Measurements from ENCODE around the gene FAM20B. TPM values are rescaled to one million over a fixed set of nuclear protein-coding genes. Genes with fewer than 3 reads are reported as not detected.
"Not testable (repeated sequence)": the region's sequence is repeated elsewhere in the genome, so short reads cannot be mapped to it uniquely, and the experiment has no call there.

The FAM20B gene
- total RNA-seq, 2 experiments from 2014 or later: 35.0 to 37.1 TPM

DNA sequence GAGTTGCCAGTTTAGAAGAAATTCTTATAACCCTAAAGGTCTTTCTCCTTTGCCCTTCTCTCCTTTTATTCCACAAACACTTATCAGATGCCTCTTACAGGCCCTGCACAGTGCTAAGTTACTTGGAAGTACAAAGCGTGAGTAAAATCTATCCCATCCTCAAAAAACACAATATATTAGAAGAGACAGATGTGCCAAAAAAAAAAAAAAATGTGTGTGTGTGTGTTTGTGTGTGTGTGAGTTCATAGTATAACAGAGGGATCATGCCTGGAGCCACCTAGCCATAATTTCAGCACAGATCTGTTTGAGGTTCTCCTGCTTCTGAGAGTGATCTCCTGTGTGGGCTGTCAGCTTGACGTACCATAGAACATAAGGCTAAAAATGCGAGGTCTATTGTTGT is 5.0 kb downstream of the FAM20B start:
- POLR2A ChIA-PET: no interaction called here
- H3K27ac Mint-ChIP-seq: no peak overlapping the region
- no peaks in the 10 kb centered on the region for H3K9me3 Mint-ChIP-seq
- ATAC-seq (ENCODE audit: low read depth) (no peak), DNase-seq (no peak)
- peaks cover 2% of the 10 kb centered on the region for H3K36me3 Mint-ChIP-seq
- no peaks in the 10 kb centered on the region for H3K27me3 Mint-ChIP-seq
- no peak overlapping the region for H3K4me3 Mint-ChIP-seq
- peaks cover 61% of the 10 kb centered on the region for H3K4me1 Mint-ChIP-seq

DNA sequence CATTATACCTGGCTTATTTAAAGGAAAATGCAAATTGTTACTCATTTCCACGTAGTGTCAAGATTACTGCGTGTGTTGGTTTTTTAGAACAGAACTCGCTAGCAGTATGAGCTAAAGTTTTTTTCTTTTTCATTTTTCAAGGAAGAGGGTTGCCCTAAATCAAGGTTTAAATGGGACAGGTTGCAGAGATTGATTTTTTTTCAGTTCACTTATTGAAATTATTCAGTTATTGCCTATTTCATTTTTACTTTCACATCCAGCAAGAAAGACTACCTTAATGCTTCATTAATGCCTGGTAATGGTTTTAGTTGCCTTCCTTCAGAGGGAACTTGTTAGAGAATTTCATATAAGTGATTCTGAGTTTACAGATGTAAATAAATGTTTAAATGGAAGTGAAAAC is 5.6 kb downstream of the FAM20B start:
- DNase-seq: no peak
- POLR2A ChIA-PET: no interaction called here

DNA sequence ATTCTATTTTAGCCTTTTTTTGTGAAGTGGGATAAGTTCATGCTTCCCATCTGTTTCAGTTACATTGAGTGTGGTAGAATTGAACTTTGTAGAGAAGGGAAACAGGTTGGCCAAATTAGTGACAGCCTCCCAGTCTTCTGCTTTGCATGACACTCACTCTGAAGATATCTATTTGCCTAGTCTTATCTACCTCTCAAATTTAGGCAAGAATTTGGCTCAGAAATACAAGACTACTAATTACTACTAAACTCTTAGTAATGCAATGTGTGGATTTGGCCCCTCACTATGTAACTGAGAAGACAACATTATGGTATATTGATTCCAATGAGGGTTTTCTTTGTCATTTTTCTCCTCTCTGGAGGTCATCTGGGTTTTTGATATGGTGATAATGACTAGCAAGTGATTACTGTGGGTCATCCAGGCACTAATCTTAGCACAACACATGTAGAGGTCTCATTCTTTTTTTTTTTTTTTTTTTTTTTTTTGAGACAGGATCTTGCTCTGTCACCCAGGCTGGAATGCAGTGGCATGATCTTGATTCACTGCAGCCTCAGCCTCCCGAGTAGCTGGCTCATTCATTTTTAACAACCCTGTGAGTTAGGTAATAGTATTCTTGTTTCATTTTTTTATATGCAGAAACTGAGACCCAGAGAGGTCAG is 6.3 kb downstream of the FAM20B start:
- Mint-ChIP-seq H3K4me1 (peaks cover 66% of the 10 kb centered on the region), H3K9me3 (no peaks in the 10 kb centered on the region), H3K27me3 (no peaks in the 10 kb centered on the region), H3K27ac (no peak overlapping the region), H3K36me3 (no peaks in the 10 kb centered on the region), H3K4me3 (no peak overlapping the region)
- no peak for DNase-seq
- POLR2A ChIA-PET: interaction anchor here (0.7 kb wide), 1 partner anchor 14 kb away, joined by 3 read pairs; no protein-coding TSS in a partner anchor
- ATAC-seq (ENCODE audit: low read depth): no peak

More for the DNA sequence above, 5.6 kb downstream of the FAM20B start:
- H3K4me1 Mint-ChIP-seq: peaks cover 63% of the 10 kb centered on the region
- ATAC-seq (ENCODE audit: low read depth): no peak
- no peaks in the 10 kb centered on the region for H3K9me3 Mint-ChIP-seq
- no peaks in the 10 kb centered on the region for H3K27me3 Mint-ChIP-seq
- H3K4me3 Mint-ChIP-seq: no peak overlapping the region
- H3K27ac Mint-ChIP-seq: no peak overlapping the region
- H3K36me3 Mint-ChIP-seq: peaks cover 2% of the 10 kb centered on the region

DNA sequence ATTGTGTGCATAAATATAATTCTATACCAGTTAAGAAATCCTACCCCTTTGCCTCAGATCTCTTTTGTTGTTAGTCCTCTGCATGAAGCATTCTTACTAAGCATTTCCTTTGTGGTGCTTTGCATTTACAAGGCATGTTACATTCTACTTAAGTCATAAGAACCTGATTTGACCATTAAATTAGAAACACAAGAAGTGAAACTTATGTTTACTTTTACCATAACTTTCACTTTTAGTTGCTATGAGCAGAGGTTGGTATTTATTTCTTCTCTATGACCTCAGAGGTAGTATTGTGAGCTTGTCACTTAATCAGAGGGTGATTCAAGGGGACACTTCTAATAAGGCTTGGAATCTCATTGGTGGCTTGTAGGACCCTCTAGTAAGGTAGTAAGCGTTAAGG is 9.0 kb downstream of the FAM20B start:
- H3K9me3 Mint-ChIP-seq: no peaks in the 10 kb centered on the region
- DNase-seq (no peak), ATAC-seq (ENCODE audit: low read depth) (peak; percentile 77)
- POLR2A ChIA-PET: interaction anchor here (1.0 to 1.3 kb wide), 2 partner anchors 8 to 46 kb away, joined by 3 to 4 read pairs; no protein-coding TSS in a partner anchor
- peak overlapping the region; percentile 71 for H3K27ac Mint-ChIP-seq
- H3K4me1 Mint-ChIP-seq: peaks cover 70% of the 10 kb centered on the region
- H3K27me3 Mint-ChIP-seq: no peaks in the 10 kb centered on the region
- no peaks in the 10 kb centered on the region for H3K36me3 Mint-ChIP-seq
- H3K4me3 Mint-ChIP-seq: peak overlapping the region; percentile 38

DNA sequence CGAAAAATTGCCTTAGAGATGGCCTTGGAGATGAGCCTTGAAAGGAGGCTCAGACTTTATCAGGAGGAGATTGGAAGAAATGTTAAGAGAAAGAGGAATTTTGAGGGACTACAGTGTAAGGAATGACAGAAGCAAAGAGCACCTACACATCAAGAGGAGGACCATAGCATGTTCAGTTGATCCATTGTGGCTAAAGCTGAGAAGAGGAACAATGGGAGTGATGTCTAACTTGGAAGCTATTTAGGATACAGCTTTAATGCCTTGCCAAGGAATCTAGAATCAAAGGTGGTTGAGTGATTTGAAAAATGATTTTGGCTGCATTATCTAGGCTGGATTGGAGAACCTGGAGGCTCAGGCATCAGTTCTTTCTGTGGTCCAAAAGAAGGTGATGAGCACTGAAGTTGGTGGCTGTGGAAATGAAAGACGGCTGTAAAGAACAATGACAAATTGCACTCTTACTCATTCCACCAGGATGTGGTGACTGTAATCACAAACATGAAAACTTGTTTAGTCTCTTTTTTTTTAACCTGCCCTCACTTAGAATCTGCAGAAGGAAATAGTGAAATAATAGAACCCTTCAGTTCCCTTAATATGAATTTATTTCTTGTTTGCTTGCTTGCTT is 11.3 kb downstream of the FAM20B start:
- Mint-ChIP-seq H3K27ac (peak overlapping the region; percentile 89), H3K9me3 (no peaks in the 10 kb centered on the region), H3K4me3 (peak overlapping the region; percentile 59), H3K27me3 (no peaks in the 10 kb centered on the region), H3K36me3 (peaks cover 2% of the 10 kb centered on the region), H3K4me1 (peaks cover 52% of the 10 kb centered on the region)
- POLR2A ChIA-PET: interaction anchor here (0.6 to 1.7 kb wide), 3 partner anchors 10 to 45 kb away, joined by 3 to 7 read pairs (median 3); partner anchors contain the start of gene TOR3A
- DNase-seq (no peak), ATAC-seq (ENCODE audit: low read depth) (peak; percentile 78)

DNA sequence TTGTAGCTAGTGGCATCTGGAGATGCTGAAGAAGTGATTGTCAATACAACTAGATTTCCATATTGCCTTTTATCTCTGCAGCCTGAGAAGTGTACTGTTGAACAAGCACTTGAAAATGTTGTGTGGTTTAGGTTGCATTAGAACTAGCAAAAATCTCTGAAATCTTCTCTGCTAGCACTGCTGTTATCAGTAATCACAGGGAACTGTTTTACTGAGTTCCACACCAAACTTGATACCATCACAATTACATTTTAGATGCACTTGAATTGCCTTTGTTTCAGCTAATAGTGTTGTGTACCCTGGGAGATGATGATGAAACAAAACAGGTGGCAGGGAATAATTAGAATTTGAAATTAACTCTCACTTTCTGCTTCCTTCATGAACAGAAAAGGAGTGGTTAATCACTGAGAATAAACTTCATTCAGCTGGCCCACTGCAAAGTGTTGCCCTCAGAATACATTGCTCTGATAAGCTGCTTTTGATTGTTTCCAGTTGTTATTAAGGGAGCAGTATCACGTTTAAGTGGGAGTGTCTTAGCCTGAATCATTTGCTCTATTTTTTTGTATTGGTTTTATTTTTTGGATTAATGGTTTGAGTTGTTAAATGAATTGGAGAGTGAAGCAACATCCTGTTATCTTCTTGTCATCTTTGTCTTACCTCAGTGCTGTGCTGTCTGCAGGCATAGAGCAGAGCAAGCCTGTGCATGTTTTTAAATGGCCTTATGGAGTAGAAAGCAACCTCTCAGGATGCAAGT is 13.0 kb downstream of the FAM20B start:
- Mint-ChIP-seq H3K27me3 (no peaks in the 10 kb centered on the region), H3K9me3 (no peaks in the 10 kb centered on the region)

DNA sequence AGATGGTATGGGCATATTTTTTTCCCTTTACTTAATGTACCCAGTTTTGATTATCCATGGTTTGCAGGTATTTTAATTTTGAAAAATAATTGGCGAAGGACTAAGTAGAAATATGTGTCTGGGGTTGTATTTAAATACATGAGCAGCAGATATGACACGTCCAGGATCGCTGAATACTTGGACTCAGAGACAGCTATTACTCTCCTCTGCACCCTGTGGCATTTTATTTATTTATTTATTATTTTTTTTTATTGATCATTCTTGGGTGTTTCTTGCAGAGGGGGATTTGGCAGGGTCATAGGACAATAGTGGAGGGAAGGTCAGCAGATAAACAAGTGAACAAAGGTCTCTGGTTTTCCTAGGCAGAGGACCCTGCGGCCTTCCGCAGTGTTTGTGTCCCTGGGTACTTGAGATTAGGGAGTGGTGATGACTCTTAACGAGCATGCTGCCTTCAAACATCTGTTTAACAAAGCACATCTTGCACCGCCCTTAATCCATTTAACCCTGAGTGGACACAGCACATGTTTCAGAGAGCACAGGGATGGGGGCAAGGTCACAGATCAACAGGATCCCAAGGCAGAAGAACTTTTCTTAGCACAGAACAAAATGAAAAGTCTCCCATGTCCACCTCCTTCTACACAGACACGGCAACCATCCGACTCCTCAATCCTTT is 13.9 kb downstream of the FAM20B start:
- POLR2A ChIA-PET; ATAC-seq (ENCODE audit: low read depth); H3K27me3 Mint-ChIP-seq; DNase-seq; H3K9me3 Mint-ChIP-seq; H3K4me3 Mint-ChIP-seq: not testable (repeated sequence)
- peak overlapping the region; percentile 69 for H3K27ac Mint-ChIP-seq
- peaks cover 10% of the 10 kb centered on the region for H3K36me3 Mint-ChIP-seq
- H3K4me1 Mint-ChIP-seq: peaks cover 41% of the 10 kb centered on the region

More for the DNA sequence above, 13.0 kb downstream of the FAM20B start:
- Mint-ChIP-seq H3K4me1 (peaks cover 47% of the 10 kb centered on the region), H3K36me3 (peaks cover 5% of the 10 kb centered on the region), H3K27ac (peak overlapping the region; percentile 69), H3K4me3 (peak overlapping the region; percentile 23)
- ATAC-seq (ENCODE audit: low read depth): peak; percentile 25
- no peak for DNase-seq
- POLR2A ChIA-PET: interaction anchor here (1.7 kb wide), 1 partner anchor 43 kb away, joined by 7 read pairs; the partner anchor contains the start of gene TOR3A

DNA sequence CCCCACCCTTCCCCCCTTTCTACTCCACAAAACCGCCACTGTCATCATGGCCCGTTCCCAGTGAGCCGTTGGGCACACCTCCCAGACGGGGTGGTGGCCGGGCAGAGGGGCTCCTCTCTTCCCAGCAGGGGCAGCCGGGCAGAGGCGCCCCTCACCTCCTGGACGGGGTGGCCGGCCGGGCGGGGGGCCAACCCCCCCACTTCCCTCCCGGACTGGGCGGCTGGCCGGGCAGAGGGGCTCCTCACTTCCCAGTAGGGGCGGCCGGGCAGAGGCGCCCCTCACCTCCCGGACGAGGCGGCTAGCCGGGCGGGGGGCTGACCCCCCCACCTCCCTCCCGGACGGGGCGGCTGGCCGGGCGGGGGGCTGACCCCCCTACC is 14.5 kb downstream of the FAM20B start:
- H3K4me1 Mint-ChIP-seq: peaks cover 35% of the 10 kb centered on the region
- H3K4me3 Mint-ChIP-seq; H3K27me3 Mint-ChIP-seq; POLR2A ChIA-PET; DNase-seq; ATAC-seq (ENCODE audit: low read depth); H3K9me3 Mint-ChIP-seq; H3K27ac Mint-ChIP-seq: not testable (repeated sequence)
- peaks cover 12% of the 10 kb centered on the region for H3K36me3 Mint-ChIP-seq

DNA sequence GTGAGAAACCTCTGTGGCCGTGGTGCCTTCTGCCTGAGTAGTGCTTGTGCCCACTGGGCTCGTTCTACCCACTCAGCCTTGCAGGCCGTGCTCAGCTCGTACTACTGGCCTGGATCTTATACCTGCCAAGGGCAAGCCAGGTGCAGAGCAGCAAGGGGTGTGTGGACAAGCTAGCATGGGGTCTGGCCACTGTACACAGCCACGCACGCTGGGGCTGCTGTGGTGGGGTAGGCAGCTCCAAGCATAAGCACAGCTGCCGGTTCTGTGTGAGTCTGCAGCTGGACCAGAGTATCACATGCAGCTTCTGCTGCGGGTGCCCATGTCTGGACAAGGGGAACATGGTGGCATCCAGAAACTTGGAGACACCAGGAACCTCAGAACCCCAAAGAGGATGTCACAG is 16.4 kb downstream of the FAM20B start:
- ATAC-seq (ENCODE audit: low read depth) (no peak), DNase-seq (no peak)
- POLR2A ChIA-PET: no interaction called here
- Mint-ChIP-seq H3K4me1 (peaks cover 24% of the 10 kb centered on the region), H3K27me3 (no peaks in the 10 kb centered on the region), H3K9me3 (no peaks in the 10 kb centered on the region), H3K36me3 (peaks cover 13% of the 10 kb centered on the region), H3K4me3 (no peak overlapping the region), H3K27ac (no peak overlapping the region)

DNA sequence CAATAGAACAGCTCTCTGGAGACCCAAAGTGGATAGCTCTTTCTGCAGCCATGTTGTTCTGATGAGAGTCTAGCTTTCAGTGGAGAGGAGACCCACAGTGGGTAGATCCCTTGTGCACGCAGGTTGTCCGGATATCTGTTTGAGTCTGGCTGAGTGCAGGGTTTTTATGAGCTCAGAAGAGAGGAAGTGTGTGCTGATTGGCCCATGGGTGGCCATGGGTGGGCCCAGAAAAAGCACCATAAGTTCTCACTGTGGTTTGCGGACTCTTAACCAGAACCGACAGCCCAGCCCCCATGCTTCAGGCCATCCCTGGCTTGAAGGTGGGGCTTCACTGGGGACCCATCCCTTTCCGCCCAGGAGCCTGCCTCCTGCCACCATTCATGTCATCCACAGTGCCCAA is 17.0 kb downstream of the FAM20B start:
- H3K36me3 Mint-ChIP-seq: peaks cover 13% of the 10 kb centered on the region
- DNase-seq: no peak
- POLR2A ChIA-PET: no interaction called here

DNA sequence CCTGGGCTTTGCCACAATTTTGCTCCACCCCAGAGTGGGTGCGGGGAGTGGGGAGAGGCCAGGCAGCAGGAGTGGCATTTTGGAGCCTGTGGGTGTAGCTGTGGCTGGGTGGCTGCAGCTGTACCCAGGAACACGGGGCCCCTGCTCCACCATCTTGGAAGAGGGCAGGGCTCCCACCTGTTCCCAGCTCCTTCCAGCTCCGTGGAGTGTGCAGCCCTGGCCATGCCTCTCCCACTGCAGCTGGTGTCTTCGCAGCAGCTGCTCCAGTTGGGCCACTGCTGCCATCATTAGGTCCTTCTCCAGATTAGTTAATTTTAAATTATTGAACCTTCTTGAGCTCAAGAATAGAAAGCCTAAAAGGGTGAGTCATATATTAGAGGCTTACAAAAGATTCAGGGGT is 17.6 kb downstream of the FAM20B start:
- H3K36me3 Mint-ChIP-seq: peaks cover 13% of the 10 kb centered on the region
- peaks cover 21% of the 10 kb centered on the region for H3K4me1 Mint-ChIP-seq
- POLR2A ChIA-PET: no interaction called here
- no peak overlapping the region for H3K27ac Mint-ChIP-seq
- H3K27me3 Mint-ChIP-seq: no peaks in the 10 kb centered on the region
- DNase-seq (no peak), ATAC-seq (ENCODE audit: low read depth) (no peak)
- no peak overlapping the region for H3K4me3 Mint-ChIP-seq
- no peaks in the 10 kb centered on the region for H3K9me3 Mint-ChIP-seq

More for the DNA sequence above, 17.0 kb downstream of the FAM20B start:
- Mint-ChIP-seq H3K4me1 (peaks cover 20% of the 10 kb centered on the region), H3K27ac (no peak overlapping the region), H3K27me3 (no peaks in the 10 kb centered on the region), H3K4me3 (no peak overlapping the region), H3K9me3 (no peaks in the 10 kb centered on the region)
- ATAC-seq (ENCODE audit: low read depth): no peak

DNA sequence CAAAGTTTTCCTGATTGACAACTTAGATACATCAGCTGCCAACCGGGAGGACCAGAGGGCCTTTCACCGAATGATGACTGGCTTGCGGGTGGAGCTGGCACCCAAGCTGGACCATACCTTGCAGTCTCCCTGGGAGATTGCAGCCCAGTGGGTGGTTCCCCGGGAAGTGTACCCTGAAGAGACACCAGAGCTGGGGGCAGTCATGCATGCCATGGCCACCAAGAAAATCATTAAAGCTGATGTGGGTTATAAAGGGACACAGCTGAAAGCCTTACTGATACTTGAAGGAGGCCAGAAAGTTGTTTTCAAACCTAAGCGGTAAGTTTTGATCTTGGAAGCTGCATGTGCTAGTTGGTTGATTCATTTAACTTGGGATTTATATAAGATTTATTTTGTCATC is 18.2 kb downstream of the FAM20B start:
- Mint-ChIP-seq H3K9me3 (no peaks in the 10 kb centered on the region), H3K27ac (no peak overlapping the region), H3K27me3 (no peaks in the 10 kb centered on the region), H3K36me3 (peaks cover 13% of the 10 kb centered on the region), H3K4me1 (peaks cover 16% of the 10 kb centered on the region), H3K4me3 (no peak overlapping the region)
- ATAC-seq (ENCODE audit: low read depth): no peak
- no peak for DNase-seq
- POLR2A ChIA-PET: no interaction called here
